ENCODE results near the gene SLAMF8. TPM values are rescaled to one million over a fixed set of nuclear protein-coding genes. Genes with fewer than 3 reads are reported as not detected.
A peak's percentile ranks its signal among the peaks of the same experiment; 100 is the strongest.

The SLAMF8 gene
- total RNA-seq, 1 experiment from 2014 or later = not detected

GRCh38 chr1:159780583-159781582, 45.8 kb upstream of the SLAMF8 start, which contains the start of gene DUSP23 (continued):
- TF ChIP-seq ZNF317 (CRISPR knock-in tag; IDR thresholded peaks at IDR 0.05; ENCODE audit: borderline replicate concordance, low read depth) (peak; percentile 49; the same call in 1 of the 2 replicates), TCF7 (CRISPR knock-in tag; IDR thresholded peaks at IDR 0.05; ENCODE audit: low read depth) (no peak), ZNF219 (CRISPR knock-in tag; IDR thresholded peaks at IDR 0.05; ENCODE audit: borderline replicate concordance) (peak; percentile 83; the same call in 1 of the 2 replicates), MXD4 (CRISPR knock-in tag; IDR thresholded peaks at IDR 0.05; ENCODE audit: borderline replicate concordance) (no peak), EMX1 (CRISPR knock-in tag; IDR thresholded peaks at IDR 0.05) (no peak), ZNF532 (CRISPR knock-in tag; IDR thresholded peaks at IDR 0.05; ENCODE audit: borderline replicate concordance) (peak; percentile 71; the same call in 1 of the 2 replicates), ETV6 (CRISPR knock-in tag; IDR thresholded peaks at IDR 0.05) (peak; percentile 98), PRDM15 (CRISPR knock-in tag; IDR thresholded peaks at IDR 0.05) (peak; percentile 96), TEAD1 (CRISPR knock-in tag; IDR thresholded peaks at IDR 0.05) (peak; percentile 96)
- TF ChIP-seq, protein P1, sequence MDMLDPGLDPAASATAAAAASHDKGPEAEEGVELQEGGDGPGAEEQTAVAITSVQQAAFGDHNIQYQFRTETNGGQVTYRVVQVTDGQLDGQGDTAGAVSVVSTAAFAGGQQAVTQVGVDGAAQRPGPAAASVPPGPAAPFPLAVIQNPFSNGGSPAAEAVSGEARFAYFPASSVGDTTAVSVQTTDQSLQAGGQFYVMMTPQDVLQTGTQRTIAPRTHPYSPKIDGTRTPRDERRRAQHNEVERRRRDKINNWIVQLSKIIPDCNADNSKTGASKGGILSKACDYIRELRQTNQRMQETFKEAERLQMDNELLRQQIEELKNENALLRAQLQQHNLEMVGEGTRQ (CRISPR knock-in tag; IDR thresholded peaks at IDR 0.05) = peak; percentile 95
- TF ChIP-seq, protein P2, sequence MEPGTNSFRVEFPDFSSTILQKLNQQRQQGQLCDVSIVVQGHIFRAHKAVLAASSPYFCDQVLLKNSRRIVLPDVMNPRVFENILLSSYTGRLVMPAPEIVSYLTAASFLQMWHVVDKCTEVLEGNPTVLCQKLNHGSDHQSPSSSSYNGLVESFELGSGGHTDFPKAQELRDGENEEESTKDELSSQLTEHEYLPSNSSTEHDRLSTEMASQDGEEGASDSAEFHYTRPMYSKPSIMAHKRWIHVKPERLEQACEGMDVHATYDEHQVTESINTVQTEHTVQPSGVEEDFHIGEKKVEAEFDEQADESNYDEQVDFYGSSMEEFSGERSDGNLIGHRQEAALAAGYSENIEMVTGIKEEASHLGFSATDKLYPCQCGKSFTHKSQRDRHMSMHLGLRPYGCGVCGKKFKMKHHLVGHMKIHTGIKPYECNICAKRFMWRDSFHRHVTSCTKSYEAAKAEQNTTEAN (CRISPR knock-in tag; IDR thresholded peaks at IDR 0.05) = peak; percentile 85
- TF ChIP-seq, protein P3, sequence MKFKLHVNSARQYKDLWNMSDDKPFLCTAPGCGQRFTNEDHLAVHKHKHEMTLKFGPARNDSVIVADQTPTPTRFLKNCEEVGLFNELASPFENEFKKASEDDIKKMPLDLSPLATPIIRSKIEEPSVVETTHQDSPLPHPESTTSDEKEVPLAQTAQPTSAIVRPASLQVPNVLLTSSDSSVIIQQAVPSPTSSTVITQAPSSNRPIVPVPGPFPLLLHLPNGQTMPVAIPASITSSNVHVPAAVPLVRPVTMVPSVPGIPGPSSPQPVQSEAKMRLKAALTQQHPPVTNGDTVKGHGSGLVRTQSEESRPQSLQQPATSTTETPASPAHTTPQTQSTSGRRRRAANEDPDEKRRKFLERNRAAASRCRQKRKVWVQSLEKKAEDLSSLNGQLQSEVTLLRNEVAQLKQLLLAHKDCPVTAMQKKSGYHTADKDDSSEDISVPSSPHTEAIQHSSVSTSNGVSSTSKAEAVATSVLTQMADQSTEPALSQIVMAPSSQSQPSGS (CRISPR knock-in tag; IDR thresholded peaks at IDR 0.05; ENCODE audit: borderline replicate concordance, low read depth) = no peak
